Endothelial cell of umbilical vein (primary cell): ENCODE data around the gene DEDD.

Experiments used
- CTCF ChIP-seq, 2 donors: IDR thresholded peaks; 1 replicate in 1 of 2; 2 replicates in 1 of 2; pipeline ENCODE4 v1.5.1; 2011; ENCODE audit warnings: low read length in 2 of 2, mild to moderate bottlenecking in 2 of 2, moderate library complexity in 2 of 2, control low read depth in 1 of 2, inconsistent platforms in 1 of 2, low read depth in 1 of 2; ENCODE audit not compliant: insufficient read depth in 1 of 2; ENCODE audit errors: extremely low read depth in 1 of 2
- EZH2 ChIP-seq: IDR thresholded peaks from 2 replicates; pipeline ENCODE4 v1.6.1; 2012; ENCODE audit warnings: borderline replicate concordance, low read depth, mild to moderate bottlenecking, moderate library complexity, low read length, inconsistent platforms; ENCODE audit not compliant: severe bottlenecking
- GATA2 ChIP-seq: IDR thresholded peaks from 2 replicates; pipeline ENCODE4 v1.7.0; 2011; ENCODE audit warnings: low read depth, mild to moderate bottlenecking, moderate library complexity, mixed read lengths, low read length; ENCODE audit not compliant: insufficient read length, insufficient read depth
- JUN ChIP-seq: IDR thresholded peaks from 2 replicates; pipeline ENCODE4 v1.6.1; 2011; ENCODE audit warnings: borderline replicate concordance, low read depth; ENCODE audit not compliant: insufficient read length, insufficient read depth
- MAX ChIP-seq: IDR thresholded peaks from 2 replicates; pipeline ENCODE4 v1.6.1; 2011; ENCODE audit not compliant: insufficient read depth, insufficient read length
- POLR2A ChIP-seq: IDR thresholded peaks from 2 replicates; pipeline ENCODE4 v1.6.1; 2012; ENCODE audit warnings: low read depth, mild to moderate bottlenecking, control low read depth, low read length

GRCh38 chr1:161077426-161077825 lies 55.0 kb downstream of the DEDD start:
- TF ChIP-seq CTCF (IDR thresholded peaks at IDR 0.05; ENCODE audit: extremely low read depth in 1 of 2, insufficient read depth in 1 of 2, low read depth in 1 of 2, low read length in 2 of 2) (no peak), JUN (no peak), POLR2A (no peak), GATA2 (no peak), MAX (no peak), EZH2 (no peak)
